Fibroblast of pulmonary artery (primary cell): ENCODE results near the gene RPIA.

Experiments
- DNase-seq: peaks from one replicate; pipeline ENCODE4 v3.0.0-alpha.2; 2010; ENCODE audit warnings: low read depth
- H3K4me3 ChIP-seq: replicated peaks from 2 replicates; pipeline ENCODE4 v1.5.1; 2011; ENCODE audit warnings: low read depth, mild to moderate bottlenecking, control low read depth, low read length, moderate library complexity
- TF ChIP-seq, protein P1 (sequence below): IDR thresholded peaks from 2 replicates; pipeline ENCODE4 v1.5.1; 2011; ENCODE audit warnings: mild to moderate bottlenecking, control low read depth, low read length, inconsistent platforms; ENCODE audit errors: missing control alignments

The RPIA gene

DNA sequence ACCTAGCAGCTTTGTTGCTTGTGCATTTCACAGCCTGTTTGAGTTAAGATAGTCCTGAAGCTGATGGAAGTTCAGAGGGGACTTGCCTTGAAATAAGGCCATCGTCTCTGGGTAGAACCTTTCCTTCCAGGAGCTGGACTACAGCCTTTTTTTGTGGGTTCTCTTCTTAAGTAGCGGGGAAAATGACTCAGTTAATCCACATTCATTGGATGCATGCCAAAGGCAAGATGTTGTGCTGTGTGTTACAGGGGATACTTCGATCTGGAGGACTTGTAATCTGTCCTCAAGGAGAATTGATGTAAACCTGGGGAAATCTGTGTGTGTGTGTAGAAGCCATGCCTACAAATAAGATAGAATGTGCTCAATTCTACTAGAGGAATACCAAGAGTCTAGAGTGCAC, 46.8 kb downstream of the RPIA start:
- no peak overlapping the region for H3K4me3 ChIP-seq
- peak; percentile 73 for DNase-seq
- TF ChIP-seq, protein P1, sequence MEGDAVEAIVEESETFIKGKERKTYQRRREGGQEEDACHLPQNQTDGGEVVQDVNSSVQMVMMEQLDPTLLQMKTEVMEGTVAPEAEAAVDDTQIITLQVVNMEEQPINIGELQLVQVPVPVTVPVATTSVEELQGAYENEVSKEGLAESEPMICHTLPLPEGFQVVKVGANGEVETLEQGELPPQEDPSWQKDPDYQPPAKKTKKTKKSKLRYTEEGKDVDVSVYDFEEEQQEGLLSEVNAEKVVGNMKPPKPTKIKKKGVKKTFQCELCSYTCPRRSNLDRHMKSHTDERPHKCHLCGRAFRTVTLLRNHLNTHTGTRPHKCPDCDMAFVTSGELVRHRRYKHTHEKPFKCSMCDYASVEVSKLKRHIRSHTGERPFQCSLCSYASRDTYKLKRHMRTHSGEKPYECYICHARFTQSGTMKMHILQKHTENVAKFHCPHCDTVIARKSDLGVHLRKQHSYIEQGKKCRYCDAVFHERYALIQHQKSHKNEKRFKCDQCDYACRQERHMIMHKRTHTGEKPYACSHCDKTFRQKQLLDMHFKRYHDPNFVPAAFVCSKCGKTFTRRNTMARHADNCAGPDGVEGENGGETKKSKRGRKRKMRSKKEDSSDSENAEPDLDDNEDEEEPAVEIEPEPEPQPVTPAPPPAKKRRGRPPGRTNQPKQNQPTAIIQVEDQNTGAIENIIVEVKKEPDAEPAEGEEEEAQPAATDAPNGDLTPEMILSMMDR: no peak

DNA sequence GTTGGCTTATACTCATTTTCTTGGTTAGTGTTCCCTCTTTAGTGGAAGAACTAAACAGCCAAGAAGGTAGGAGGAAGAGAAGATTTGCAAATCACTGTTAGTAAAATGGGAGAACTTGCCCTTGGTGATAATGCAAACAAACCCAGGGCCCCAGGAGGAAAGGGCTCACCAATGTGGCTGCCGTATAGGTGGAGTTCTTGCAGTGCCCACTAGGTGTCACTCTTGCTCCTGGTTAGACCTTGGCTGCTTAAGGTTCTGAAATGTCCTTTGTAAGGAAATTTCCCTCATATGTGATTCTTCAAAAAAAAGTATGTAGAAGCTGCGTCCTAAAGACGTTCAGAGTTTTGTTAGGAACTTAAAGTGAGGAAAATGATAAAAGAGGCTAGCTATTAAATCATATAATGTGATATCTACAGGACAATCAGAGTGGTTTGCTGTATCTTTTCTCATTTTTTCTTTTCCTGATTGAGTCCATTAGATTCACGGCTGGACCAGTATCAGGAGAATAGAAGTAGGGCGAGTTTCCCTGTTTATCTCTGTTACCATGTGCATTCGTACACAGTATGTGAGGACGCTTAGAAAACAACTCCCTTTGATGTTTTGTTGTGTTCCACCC, 48.6 kb downstream of the RPIA start:
- H3K4me3 ChIP-seq: no peak overlapping the region
- DNase-seq: peak; percentile 88
- TF ChIP-seq, protein P1: peak; percentile 96

DNA sequence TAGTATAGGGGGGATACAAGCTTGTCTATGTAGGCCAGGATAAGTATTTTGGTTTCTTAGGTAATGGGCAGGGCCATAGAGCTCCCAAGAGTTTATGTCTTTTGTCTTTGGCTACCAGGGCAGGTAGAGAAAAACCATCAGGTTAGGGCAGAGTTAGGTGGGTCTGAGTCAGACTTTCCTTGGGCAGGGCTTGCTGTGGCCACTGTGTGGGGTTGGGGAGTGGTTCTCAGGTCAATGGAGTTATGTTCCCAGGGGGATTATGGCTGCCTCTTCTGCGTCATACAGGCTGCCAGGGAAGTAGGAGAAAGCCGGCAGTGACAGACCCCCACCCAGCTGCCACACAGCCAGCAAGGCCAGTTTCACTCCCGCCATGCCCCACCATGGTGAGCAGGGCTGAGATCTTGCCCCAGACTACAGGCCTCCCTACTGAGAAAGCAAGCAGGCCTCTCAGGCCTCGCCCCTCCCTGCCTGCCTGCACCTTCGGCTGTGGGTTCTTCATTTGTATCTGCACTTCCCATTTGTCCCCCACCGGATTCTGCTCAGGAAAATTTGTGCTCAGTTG, 55.5 kb downstream of the RPIA start:
- TF ChIP-seq, protein P1: no peak

DNA sequence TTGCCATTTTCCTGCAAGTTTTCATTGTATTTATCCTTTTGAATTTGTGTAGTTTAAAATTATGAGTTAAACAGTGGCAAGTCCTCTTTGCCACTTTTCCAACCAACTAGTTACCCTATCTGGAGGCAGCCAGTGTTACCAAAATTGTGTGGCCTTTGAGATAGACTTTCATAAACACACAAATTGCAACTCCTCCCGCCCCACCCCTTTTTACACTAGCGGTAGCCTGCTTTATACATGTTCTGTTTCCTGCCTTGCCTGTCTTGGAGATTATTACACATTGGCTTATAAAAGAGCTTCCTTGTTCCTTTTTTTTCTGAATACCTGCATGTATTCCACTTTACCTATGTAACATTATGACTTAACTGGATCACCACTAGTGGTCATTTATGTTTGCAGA, 56.5 kb downstream of the RPIA start:
- TF ChIP-seq, protein P1: no peak
- no peak overlapping the region for H3K4me3 ChIP-seq
- DNase-seq: no peak

More for the DNA sequence above, 55.5 kb downstream of the RPIA start:
- no peak overlapping the region for H3K4me3 ChIP-seq
- no peak for DNase-seq

GRCh38 chr2:88751768-88752167, 60.3 kb downstream of the RPIA start:
- no peak overlapping the region for H3K4me3 ChIP-seq
- no peak for DNase-seq
- TF ChIP-seq, protein P1: no peak

DNA sequence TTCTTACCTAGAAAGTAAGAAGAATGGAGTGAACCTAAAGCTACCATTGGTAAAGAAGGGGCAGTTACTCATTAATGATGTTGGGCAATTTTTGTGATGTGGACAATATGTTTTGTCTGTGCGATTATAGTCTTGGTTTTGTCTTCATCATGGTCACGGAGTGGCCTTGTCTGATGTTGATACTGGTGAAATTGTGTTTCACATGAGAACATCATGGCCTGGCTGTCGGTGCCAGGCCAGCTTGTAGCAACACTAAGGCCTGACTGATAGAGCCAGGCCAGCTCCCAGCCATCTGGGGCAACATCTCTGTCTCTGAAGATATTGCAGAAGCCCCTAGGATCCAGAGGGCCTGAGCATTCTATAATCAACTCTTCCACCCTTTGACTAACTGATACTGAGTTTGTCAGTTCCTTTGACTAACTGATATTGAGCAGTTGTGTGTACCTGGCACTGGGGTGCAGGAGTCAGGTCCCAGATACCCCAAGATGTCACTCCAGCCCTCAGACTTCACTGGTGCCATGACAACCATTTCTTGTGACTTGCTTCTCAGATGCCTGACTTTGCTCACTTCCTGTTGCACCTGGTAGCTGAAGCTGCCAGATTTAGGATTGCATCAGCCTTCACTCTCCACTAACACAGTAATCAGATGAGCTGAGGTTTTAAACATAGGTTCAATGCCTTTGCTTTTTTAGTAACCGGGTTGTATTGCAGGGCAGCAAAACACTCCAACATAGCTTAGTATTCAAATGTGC, 62.5 kb downstream of the RPIA start:
- peak; percentile 35 for DNase-seq
- H3K4me3 ChIP-seq: no peak overlapping the region
- TF ChIP-seq, protein P1: no peak
